Brain microvascular endothelial cell (primary cell): ENCODE data around the gene SPINDOC.
A peak's percentile ranks its signal among the peaks of the same experiment; 100 is the strongest.

Experiments
- DNase-seq: peaks from one replicate; pipeline ENCODE4 v3.0.0-alpha.2; 2020
- H3K27ac ChIP-seq: fragments of 250-450 bp; sonication (Bioruptor Pico); 2 replicates; pipeline ENCODE4 v1.5.1; 2020; ENCODE audit warnings: mild to moderate bottlenecking, moderate library complexity
- H3K27me3 ChIP-seq: fragments of 250-450 bp; sonication (Bioruptor Pico); replicated peaks from 2 replicates; pipeline ENCODE4 v1.5.1; 2020; ENCODE audit warnings: mild to moderate bottlenecking
- H3K36me3 ChIP-seq: fragments of 250-450 bp; sonication (Bioruptor Pico); replicated peaks from 2 replicates; pipeline ENCODE4 v1.5.1; 2020; ENCODE audit warnings: mild to moderate bottlenecking
- H3K4me3 ChIP-seq: 2 replicates; pipeline ENCODE4 v1.5.1; 2011; ENCODE audit warnings: low read depth, mild to moderate bottlenecking, control low read depth, low read length, moderate library complexity
- in situ Hi-C: cut with HindIII; loops from 2 replicates; pipeline ENCODE4 v1.10.0; 2017; ENCODE audit warnings: low sequenced_read_pairs, low pct_ligation_motif_present
- TF ChIP-seq, protein P1 (sequence below): IDR thresholded peaks from 2 replicates; pipeline ENCODE4 v1.5.1; 2011; ENCODE audit warnings: low read depth, mild to moderate bottlenecking, moderate library complexity, low read length, control low read depth, inconsistent platforms; ENCODE audit errors: missing control alignments

SPINDOC gene

DNA sequence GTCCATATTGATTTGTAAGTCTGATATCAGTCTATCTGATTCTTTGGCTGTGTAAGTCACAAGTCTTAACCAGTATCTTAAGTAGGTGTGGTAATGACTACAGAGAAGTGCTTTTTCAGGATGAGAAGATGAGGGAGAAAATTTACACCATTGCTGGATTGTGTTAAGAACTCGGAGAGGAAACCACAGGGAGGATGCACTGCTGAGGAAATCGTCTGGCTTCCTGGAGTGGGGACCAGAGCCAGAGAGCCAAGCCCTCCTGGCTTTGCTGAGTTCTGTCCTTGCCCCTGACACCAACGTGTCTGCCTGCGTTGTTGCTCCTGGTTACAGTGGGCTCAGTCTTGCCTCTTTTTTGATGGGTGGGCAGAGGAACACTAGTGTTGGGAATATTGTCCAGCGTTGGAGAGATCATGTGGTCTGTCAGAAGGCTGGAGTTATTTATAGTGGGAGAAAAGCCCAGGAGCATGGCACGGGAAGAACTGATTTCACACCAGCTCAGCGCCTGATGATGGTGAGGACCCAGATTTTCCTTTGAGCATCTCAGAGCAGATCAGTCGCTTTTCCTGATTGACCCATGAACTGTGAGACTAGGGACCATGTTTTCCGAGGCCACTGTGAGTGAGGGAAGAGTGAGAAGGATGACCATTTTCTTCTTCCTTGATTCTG is 55.3 kb downstream of the SPINDOC start:
- Histone ChIP-seq H3K4me3 (no peak overlapping the region), H3K27ac (no peak overlapping the region)

DNA sequence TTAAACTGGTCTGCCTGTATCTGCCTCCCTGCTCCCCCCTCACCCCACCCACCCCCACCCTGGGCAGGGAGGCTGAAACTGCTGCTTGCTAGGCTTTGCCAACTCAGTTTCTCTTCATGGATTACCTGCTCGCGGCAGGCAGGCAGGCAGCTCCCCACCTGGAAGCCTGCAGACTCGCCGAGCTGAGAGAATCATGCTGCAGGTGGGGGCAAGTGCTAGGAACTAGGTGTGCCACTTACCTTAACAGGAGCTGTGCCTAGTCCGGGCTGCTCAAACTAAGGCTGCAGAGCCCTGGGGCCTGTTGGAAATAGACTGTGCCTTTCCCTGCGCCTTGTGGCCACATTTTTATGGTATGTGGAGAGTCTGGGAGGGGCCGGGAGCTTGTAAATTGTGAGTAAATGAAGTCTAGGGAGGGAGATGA is 55.9 kb downstream of the SPINDOC start:
- DNase-seq, result no peak
- Histone ChIP-seq H3K27ac (no peak overlapping the region), H3K36me3 (no peaks in the 10 kb centered on the region), H3K4me3 (no peak overlapping the region), H3K27me3 (no peaks in the 10 kb centered on the region)
- in situ Hi-C loops, result no loop called here
- TF ChIP-seq, protein P1, sequence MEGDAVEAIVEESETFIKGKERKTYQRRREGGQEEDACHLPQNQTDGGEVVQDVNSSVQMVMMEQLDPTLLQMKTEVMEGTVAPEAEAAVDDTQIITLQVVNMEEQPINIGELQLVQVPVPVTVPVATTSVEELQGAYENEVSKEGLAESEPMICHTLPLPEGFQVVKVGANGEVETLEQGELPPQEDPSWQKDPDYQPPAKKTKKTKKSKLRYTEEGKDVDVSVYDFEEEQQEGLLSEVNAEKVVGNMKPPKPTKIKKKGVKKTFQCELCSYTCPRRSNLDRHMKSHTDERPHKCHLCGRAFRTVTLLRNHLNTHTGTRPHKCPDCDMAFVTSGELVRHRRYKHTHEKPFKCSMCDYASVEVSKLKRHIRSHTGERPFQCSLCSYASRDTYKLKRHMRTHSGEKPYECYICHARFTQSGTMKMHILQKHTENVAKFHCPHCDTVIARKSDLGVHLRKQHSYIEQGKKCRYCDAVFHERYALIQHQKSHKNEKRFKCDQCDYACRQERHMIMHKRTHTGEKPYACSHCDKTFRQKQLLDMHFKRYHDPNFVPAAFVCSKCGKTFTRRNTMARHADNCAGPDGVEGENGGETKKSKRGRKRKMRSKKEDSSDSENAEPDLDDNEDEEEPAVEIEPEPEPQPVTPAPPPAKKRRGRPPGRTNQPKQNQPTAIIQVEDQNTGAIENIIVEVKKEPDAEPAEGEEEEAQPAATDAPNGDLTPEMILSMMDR, result no peak

More for the DNA sequence above, 55.3 kb downstream of the SPINDOC start:
- DNase-seq, result no peak
- in situ Hi-C loops, result no loop called here
- TF ChIP-seq, protein P1, result no peak
- Histone ChIP-seq H3K27me3 (no peaks in the 10 kb centered on the region), H3K36me3 (no peaks in the 10 kb centered on the region)

DNA sequence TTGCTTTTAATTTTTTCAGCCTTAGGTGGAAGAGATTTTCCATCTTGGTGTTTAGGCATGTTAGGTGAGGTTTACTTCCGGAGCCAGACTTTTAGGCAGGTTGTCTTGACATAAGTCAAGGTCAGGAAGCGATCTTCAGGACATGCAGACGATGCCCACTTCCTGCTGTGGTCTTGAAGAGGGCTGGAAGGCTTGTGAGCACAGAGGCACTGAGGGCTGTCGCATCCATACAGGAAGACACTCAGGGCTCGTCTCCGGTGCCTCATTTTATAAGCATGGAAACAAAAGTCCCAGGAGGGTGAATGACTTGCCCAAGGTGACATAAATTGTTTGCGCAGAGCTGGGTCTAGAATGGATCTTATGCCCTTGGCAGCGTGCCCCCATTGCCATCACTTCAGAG is 56.4 kb downstream of the SPINDOC start:
- H3K36me3 ChIP-seq, result no peaks in the 10 kb centered on the region
- in situ Hi-C loops, result no loop called here
- no peaks in the 10 kb centered on the region for H3K27me3 ChIP-seq
- DNase-seq, result no peak
- TF ChIP-seq, protein P1, result no peak
- no peak overlapping the region for H3K27ac ChIP-seq
- no peak overlapping the region for H3K4me3 ChIP-seq

DNA sequence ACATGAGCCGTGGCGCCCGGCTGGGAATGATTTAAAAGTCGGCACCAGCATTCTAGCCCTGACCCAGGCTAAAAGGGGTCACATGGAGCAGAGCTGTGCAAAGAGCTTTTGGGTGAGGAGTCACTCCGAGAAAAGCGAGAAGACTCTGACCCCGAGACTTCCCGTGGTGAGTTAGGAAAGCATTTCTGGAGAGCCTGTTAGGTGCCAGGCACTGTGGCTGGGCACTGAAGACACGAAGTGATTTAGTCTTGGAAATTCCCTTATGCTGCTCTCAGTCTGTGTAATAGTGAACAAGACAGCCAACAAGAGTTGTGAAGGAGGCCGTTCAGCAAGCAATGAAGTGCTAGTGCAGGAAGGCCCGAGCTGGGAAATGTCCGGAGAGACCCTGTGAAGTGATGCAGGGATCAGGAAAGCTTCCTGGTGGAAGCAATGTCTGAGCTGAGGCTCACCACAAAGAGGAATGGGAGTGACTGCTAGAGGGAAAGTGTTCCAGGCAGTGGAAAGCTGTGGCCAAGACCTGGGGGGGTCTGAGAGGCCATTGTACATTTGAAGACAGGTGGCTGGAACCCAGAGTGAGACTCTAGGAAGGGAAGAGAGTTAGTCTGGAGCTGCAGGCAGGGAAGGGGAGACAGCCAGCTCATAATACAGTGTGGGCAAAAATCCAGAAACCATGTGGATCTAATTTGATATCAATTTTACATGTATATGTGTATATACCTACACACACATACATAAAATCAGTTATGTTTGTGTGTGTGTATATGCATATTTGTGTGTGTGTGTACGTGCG is 57.3 kb downstream of the SPINDOC start:
- Histone ChIP-seq H3K4me3 (no peak overlapping the region), H3K27ac (no peak overlapping the region), H3K36me3 (no peaks in the 10 kb centered on the region), H3K27me3 (no peaks in the 10 kb centered on the region)
- in situ Hi-C loops, result no loop called here
- no peak for DNase-seq
- TF ChIP-seq, protein P1, result no peak

DNA sequence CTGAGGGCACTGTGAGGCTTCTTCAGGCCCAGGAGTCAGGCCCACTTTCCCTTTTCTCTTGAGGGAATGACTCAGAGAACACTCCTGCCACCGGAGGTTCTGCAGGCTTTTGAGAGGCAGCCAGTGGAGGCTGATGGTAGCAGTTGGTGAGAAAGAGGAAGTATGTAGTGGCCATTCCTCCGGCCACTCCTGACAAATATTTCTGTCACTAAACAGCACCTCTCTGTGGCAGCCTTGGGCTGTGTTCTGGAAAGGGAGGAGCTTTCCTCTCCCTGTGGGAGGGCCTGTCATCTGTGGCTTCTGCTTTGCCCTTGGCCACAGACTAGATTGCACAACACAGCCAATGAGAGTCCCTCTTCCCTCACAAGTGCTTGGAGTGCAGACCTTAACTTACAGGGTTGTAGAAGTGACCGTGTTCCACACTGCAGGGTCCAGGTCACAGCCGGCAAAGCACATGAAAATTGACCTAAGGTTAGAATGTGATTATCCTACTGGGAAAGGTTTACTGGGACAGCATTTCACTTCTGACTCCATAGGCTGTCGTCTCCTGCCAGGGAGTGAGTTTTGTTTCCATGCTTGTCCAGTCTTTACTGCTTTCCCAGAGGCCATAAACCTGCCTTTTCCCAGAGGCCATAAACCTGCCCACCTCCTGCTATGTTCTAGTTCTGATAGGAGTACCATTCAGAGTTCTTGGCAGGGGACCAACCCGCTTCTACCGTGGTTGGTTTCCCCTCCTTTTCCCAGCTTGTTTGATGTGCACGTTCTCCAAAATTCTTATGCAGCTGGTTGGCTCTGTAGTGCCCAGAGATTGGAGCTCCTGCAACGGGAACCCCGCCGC is 58.9 kb downstream of the SPINDOC start:
- Histone ChIP-seq H3K27ac (no peak overlapping the region), H3K36me3 (no peaks in the 10 kb centered on the region), H3K27me3 (no peaks in the 10 kb centered on the region), H3K4me3 (no peak overlapping the region)
- TF ChIP-seq, protein P1, result peak; percentile 62
- DNase-seq, result peak; percentile 87
- in situ Hi-C loops, result no loop called here
